GM21423 (cell line): Measurements from ENCODE around the gene KRTAP3-3.

Experiments used
- ATAC-seq: cut with Tn5 transposase; IDR thresholded peaks from one replicate; pipeline ENCODE4 v1.9.1; 2021; ENCODE audit warnings: mild to moderate bottlenecking, moderate library complexity; ENCODE audit not compliant: unreplicated experiment

The KRTAP3-3 gene

DNA sequence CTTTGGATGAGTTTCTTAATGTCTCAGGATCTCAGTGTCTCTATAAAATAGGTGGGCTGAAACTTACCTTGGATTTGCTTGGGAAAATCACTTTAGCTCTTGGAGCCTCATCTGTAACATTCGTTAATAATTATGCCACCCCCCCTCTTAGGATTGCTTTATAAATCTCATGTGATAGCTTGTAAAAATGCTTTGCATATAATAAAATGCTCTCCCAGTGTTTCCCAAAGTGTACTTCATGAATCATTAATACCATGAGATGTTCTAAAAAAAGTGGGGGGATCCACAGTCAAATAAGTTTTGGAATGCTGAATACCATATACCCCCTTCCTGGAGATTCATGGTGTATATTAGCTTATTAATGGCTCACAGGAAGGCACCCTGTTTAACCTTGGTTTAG lies 32.4 kb downstream of the KRTAP3-3 start:
- no peak for ATAC-seq

- ATAC-seq = no peak
Measured at GRCh38 chr17:40960144-40960543, 33.8 kb downstream of the KRTAP3-3 start.

- ATAC-seq = no peak
Measured at GRCh38 chr17:40958086-40958953, 35.6 kb downstream of the KRTAP3-3 start.

DNA sequence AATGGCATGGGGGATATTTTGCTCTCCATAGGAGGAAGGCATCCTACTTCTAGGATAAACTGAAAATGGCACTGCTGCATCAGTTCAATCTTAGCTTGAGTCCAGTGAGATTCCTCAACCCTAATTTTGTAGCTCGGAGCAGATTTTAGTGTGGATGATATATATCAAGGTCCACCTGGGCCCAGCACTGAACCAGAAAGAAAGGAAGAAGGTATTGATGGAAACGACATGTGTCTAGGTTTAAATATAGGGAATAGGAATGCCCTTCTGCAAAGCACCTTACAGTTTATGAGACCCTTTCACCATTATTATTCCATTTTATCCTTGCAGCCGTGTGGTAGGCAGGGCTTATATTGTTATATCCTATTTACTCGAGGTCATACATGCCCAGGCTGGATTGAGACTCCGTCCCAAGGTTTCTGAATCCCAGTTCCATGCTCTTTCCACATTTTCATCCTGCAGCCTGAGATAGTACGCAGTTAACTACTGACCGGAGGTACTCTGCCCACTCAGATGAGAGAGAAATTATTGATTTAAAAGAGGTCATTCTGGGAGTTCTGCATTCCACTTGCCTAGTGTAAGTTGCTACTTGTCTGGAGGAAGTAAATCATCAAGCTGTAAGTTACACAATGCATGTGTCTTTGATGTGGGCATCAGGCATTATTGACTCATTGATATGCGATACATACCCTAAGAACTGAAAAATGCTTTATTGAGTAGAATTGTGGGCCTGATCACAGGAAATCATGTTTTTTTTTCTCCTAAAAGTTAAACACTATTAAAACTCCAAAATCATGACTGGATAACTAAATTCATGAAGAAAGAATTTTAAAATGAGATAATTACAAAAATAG lies 37.3 kb downstream of the KRTAP3-3 start:
- ATAC-seq = no peak

- no peak for ATAC-seq
Measured at GRCh38 chr17:40953881-40954280, 40.1 kb downstream of the KRTAP3-3 start.

DNA sequence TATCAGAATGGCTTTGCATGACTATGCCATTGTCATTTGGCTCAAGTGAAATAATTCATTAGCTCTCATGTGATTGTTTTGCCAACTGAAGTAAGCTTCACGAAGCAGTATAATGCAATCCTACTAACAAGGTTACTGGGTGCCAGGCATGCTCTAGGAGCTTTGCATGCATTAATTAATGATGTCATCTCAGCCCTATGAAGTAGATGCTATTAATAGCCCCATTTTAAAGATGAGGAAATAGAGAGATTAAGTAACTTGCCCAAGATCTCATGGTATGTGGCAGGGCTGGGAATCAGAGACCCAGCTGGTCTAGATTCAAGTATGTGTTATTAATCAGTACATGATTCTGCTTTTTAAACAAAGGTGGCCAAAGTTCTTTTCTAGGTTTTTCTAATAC lies 41.3 kb downstream of the KRTAP3-3 start:
- ATAC-seq = no peak

- no peak for ATAC-seq
Measured at GRCh38 chr17:40952154-40952553, 41.8 kb downstream of the KRTAP3-3 start.

DNA sequence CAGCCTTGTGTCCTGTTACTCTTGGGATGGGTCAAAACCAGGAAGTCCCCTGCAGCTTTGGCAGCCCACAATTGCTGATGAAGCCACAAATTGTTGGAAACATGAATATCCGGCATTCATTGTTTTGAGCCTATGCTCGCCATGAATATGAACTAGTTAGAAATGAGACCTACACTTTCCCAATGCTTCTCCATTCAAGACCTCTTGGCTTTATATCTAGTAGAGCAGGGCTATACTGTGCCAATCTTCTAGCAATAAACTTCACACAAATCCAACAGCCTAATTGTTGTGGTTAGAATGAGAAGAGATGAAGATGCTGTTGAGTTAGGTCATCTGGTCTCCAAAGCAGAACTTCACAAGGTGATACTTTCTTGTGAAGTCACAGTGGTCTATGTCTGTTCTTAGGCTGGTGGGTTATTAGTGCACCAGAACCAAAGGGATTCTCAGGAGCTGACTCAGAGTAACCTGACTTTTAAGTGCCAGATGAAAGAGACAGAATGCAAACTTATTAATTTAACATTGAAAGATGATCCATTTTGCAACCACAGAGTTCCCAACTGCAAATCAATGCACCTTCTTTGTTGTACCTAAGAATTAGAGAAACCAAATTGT lies 42.8 kb downstream of the KRTAP3-3 start:
- ATAC-seq = no peak

DNA sequence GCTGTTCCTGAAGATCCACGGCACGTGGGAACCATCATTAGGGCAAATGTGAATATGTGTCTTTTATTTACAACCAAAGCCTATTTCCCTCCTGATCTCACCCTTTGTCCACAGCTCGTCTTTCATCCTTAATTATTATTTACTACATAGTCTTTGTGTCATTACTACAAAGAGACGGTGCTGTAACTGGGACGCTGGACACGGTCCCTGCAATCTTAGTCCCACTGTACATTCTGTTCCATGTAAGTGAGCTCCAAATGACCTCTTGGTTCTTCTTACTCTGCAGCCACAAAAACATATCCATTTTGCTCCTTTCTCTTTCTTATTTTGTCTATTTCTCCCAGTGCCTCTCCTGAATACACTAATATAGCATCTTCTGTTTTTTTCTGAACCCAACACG lies 43.8 kb downstream of the KRTAP3-3 start:
- ATAC-seq = no peak

DNA sequence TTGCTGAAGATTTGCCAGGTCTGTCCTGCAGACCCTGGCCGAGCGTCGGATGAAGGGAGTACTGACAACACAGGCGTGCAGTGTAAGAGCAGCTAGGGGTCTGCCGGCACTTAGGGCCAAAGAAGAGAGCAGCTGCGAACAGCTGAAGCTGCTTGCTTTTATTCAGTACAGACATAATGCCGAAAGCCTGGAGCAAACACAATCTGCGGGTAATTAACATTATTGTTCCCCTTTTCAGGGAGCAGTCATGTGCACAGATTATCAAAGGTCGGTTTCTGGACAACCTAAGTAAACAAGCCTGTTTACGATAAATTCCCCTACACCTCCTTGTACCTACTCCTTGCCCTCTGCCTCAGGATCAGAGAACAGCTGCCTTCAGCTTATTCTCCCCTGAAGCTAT lies 44.5 kb downstream of the KRTAP3-3 start:
- ATAC-seq = no peak

- ATAC-seq = no peak
Measured at GRCh38 chr17:40947929-40948328, 46.0 kb downstream of the KRTAP3-3 start.

GRCh38 chr17:40945414-40945813 lies 48.5 kb downstream of the KRTAP3-3 start:
- no peak for ATAC-seq

GRCh38 chr17:40944531-40944930 lies 49.4 kb downstream of the KRTAP3-3 start:
- no peak for ATAC-seq
